Activated effector memory CD4-positive, alpha-beta T cell treated with Interleukin-2 at 50 U/mL for 16 hours (primary cell): ENCODE results near the gene HIPK2.

Experiments
- DNase-seq: peaks from one replicate; pipeline ENCODE4 v3.0.0-alpha.2; 2020

Gene HIPK2

GRCh38 chr7:139669106-139670061 is 108.4 kb downstream of the HIPK2 start:
- DNase-seq, result no peak

- DNase-seq, result no peak
Measured at GRCh38 chr7:139667377-139667776, 110.4 kb downstream of the HIPK2 start.

- no peak for DNase-seq
Measured at GRCh38 chr7:139666501-139666900, 111.3 kb downstream of the HIPK2 start.

- no peak for DNase-seq
Measured at GRCh38 chr7:139664434-139664833, 113.4 kb downstream of the HIPK2 start.

- no peak for DNase-seq
Measured at GRCh38 chr7:139663608-139664177, 114.1 kb downstream of the HIPK2 start.

GRCh38 chr7:139661903-139662302 is 115.9 kb downstream of the HIPK2 start:
- no peak for DNase-seq

GRCh38 chr7:139661043-139661440 is 116.8 kb downstream of the HIPK2 start:
- no peak for DNase-seq

GRCh38 chr7:139660317-139661042 is 117.3 kb downstream of the HIPK2 start:
- no peak for DNase-seq

GRCh38 chr7:139659922-139660316 is 117.9 kb downstream of the HIPK2 start:
- no peak for DNase-seq

GRCh38 chr7:139658908-139659675 is 118.7 kb downstream of the HIPK2 start:
- no peak for DNase-seq

- DNase-seq, result no peak
Measured at GRCh38 chr7:139658296-139658695, 119.5 kb downstream of the HIPK2 start.

GRCh38 chr7:139657725-139658124 is 120.1 kb downstream of the HIPK2 start:
- no peak for DNase-seq

GRCh38 chr7:139656387-139656786 is 121.4 kb downstream of the HIPK2 start:
- no peak for DNase-seq

- no peak for DNase-seq
Measured at GRCh38 chr7:139655305-139655704, 122.5 kb downstream of the HIPK2 start.

- no peak for DNase-seq
Measured at GRCh38 chr7:139654276-139655181, 123.3 kb downstream of the HIPK2 start.

GRCh38 chr7:139651914-139652313 is 125.9 kb downstream of the HIPK2 start:
- no peak for DNase-seq

- DNase-seq, result no peak
Measured at GRCh38 chr7:139651308-139651707, 126.5 kb downstream of the HIPK2 start.

- DNase-seq, result no peak
Measured at GRCh38 chr7:139650429-139651100, 127.2 kb downstream of the HIPK2 start.

GRCh38 chr7:139648941-139649425 is 128.8 kb downstream of the HIPK2 start:
- no peak for DNase-seq

GRCh38 chr7:139648391-139648861 is 129.4 kb downstream of the HIPK2 start:
- DNase-seq, result no peak
